A549 treated with GW870086 at 1 μM for 4 hours (cell line): Measurements from ENCODE around the gene USP46. TPM values are rescaled to one million over a fixed set of nuclear protein-coding genes. Genes with fewer than 3 reads are reported as not detected.

ENCODE experiments used
- total RNA-seq: library from RNA; stranded (reverse); fragments of 200-300 nt; extraction: Qiagen RNA extraction; gene quantifications from 5 replicates; pipeline ENCODE4 v1.2.3, GENCODE V29; 2022; ENCODE audit warnings: low read depth

Gene USP46, protein sequence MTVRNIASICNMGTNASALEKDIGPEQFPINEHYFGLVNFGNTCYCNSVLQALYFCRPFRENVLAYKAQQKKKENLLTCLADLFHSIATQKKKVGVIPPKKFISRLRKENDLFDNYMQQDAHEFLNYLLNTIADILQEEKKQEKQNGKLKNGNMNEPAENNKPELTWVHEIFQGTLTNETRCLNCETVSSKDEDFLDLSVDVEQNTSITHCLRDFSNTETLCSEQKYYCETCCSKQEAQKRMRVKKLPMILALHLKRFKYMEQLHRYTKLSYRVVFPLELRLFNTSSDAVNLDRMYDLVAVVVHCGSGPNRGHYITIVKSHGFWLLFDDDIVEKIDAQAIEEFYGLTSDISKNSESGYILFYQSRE
- total RNA-seq, result 6.0 to 8.6 TPM (median 7.2 TPM) in 5 replicates

GRCh38 chr4:52659001-52659721 lies at the start of gene USP46:
Gene USP46 (minus strand): TSS chr4:52659301. CDS start chr4:52659150, 151 bp downstream.

Other genes with a start within 250 kb of the USP46 start
- gene ERVMER34-1, start 92.1 kb upstream of the USP46 start, total RNA-seq, result 0.27 to 0.56 TPM (median 0.37 TPM) in 5 replicates
- 0.08 to 0.11 TPM in 2 of 5 replicates, not detected in the others for gene RASL11B, start 203.0 kb upstream of the USP46 start, total RNA-seq